Mesothelial cell of epicardium (in vitro differentiated cells): ENCODE data around the gene CPA4. TPM values are rescaled to one million over a fixed set of nuclear protein-coding genes. Genes with fewer than 3 reads are reported as not detected.

Source experiments
- DNase-seq, 2 experiments: peaks; one replicate each; pipeline ENCODE4 v3.0.0; 2021; ENCODE audit warnings: low spot score in 2 of 2; ENCODE audit not compliant: unreplicated experiment in 2 of 2
- H3K27ac Mint-ChIP-seq: 2 replicates; pipeline ENCODE4 v1.8.0; 2021; ENCODE audit warnings: mixed read lengths
- H3K27me3 Mint-ChIP-seq: 2 replicates; pipeline ENCODE4 v1.8.0; 2021; ENCODE audit warnings: low read depth, mixed read lengths
- H3K36me3 Mint-ChIP-seq: 2 replicates; pipeline ENCODE4 v1.8.0; 2021; ENCODE audit warnings: mixed read lengths
- H3K4me1 Mint-ChIP-seq: 2 replicates; pipeline ENCODE4 v1.8.0; 2021; ENCODE audit warnings: mixed read lengths
- H3K4me3 Mint-ChIP-seq: 2 replicates; pipeline ENCODE4 v1.8.0; 2021; ENCODE audit warnings: mild to moderate bottlenecking, moderate library complexity, mixed read lengths
- H3K9me3 Mint-ChIP-seq: 2 replicates; pipeline ENCODE4 v1.8.0; 2021; ENCODE audit warnings: mixed read lengths
- CTCF ChIP-seq: fragments of 200-600 bp; sonication (generic); IDR thresholded peaks from one replicate; pipeline ENCODE4 v1.5.0; 2021; ENCODE audit warnings: antibody characterized with exemption; ENCODE audit not compliant: unreplicated experiment
- total RNA-seq: library from RNA; stranded (reverse); gene quantifications from 3 replicates; pipeline ENCODE4 v1.2.1, GENCODE V29; 2021

The CPA4 gene
- total RNA-seq, 1 donor from 2014 or later = 4.1 TPM

DNA sequence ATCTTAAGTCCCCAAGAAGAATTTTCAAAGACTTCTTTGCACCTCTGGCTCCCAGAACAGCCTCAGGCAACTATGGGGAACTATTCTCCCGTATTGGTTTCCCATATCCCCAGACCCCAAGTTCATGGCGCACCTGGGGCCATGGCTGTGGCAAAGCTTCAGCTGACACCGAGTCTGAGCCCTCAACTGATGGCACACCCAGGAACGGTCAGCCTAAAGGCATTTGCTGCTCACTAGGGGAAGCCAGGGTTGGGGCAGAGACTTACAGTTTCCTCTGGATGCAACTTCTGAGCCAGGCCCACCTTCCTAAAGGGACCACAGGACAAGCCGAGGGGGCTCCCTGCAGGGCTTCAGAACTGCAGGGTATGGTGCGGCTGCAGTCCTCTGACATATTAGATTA is 73.6 kb downstream of the CPA4 start:
- H3K27me3 Mint-ChIP-seq = no peaks in the 10 kb centered on the region
- no peaks in the 10 kb centered on the region for H3K9me3 Mint-ChIP-seq
- TF ChIP-seq CTCF = no peak
- no peak for DNase-seq
- H3K4me3 Mint-ChIP-seq = no peak overlapping the region
- peaks cover 59% of the 10 kb centered on the region for H3K4me1 Mint-ChIP-seq
- peak overlapping the region; percentile 97 for H3K27ac Mint-ChIP-seq
- H3K36me3 Mint-ChIP-seq = no peaks in the 10 kb centered on the region

DNA sequence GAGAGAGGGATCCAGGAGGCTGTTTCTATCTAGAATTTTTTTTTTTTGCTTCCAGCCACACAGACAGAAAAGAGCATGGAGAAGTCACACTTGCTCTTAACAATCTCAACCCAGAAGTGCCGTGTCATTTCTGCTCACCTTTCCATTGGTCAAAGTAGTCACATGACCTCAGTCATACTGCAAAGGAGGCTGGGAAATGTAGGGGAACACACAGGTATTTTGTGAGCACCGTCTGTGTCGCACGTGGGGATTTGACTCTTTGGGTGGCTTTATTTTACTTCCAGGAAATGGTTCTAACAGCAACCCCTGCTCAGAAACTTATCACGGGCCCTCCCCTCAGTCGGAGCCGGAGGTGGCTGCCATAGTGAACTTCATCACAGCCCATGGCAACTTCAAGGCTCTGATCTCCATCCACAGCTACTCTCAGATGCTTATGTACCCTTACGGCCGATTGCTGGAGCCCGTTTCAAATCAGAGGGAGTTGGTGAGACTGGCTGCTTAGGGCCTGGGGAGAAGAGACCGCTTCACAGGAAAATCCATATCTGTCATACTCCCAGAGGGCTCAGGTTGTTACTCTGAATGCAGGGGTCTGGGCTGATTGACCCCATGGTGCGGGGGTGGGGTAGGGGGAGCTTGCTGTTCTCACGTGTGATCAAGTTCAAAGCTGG is 74.3 kb downstream of the CPA4 start:
- Mint-ChIP-seq H3K27me3 (no peaks in the 10 kb centered on the region), H3K27ac (peak overlapping the region; percentile 97), H3K36me3 (no peaks in the 10 kb centered on the region), H3K4me3 (no peak overlapping the region), H3K9me3 (peaks cover 4% of the 10 kb centered on the region), H3K4me1 (peaks cover 66% of the 10 kb centered on the region)
- no peak for TF ChIP-seq CTCF
- no peak for DNase-seq

DNA sequence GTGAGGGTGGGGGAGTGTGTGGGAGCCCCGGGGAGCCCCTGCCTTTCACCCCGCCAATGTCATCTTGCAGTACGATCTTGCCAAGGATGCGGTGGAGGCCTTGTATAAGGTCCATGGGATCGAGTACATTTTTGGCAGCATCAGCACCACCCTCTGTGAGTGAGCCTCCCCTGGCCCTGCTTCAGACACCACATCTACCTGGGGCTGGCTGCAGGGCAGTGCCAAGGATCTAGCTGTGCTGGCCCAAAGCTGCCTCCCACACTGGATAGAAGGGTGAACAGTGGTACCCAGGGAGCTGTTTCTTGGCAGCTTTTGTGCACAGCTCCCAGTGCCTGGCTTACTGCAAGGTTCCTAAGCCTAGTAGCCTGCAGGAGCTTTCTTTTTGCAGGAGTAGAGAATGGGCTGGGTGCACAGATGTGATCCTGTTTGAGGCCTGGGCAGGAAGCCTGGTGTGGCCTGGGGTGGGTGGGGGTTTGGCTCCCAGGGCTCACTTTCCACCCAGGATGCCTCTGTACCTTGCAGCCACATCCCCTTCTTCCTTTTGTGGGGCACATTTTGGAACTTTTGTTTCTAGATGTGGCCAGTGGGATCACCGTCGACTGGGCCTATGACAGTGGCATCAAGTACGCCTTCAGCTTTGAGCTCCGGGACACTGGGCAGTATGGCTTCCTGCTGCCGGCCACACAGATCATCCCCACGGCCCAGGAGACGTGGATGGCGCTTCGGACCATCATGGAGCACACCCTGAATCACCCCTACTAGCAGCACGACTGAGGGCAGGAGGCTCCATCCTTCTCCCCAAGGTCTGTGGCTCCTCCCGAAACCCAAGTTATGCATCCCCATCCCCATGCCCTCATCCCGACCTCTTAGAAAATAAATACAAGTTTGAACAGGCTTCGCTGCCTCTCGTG is 75.1 kb downstream of the CPA4 start:
- H3K27ac Mint-ChIP-seq = peak overlapping the region; percentile 97
- H3K4me3 Mint-ChIP-seq = no peak overlapping the region
- H3K27me3 Mint-ChIP-seq = no peaks in the 10 kb centered on the region
- H3K4me1 Mint-ChIP-seq = peaks cover 74% of the 10 kb centered on the region
- peaks cover 4% of the 10 kb centered on the region for H3K9me3 Mint-ChIP-seq
- DNase-seq = no peak
- no peak for TF ChIP-seq CTCF
- H3K36me3 Mint-ChIP-seq = no peaks in the 10 kb centered on the region

- H3K27ac Mint-ChIP-seq = peak overlapping the region; percentile 94
- no peak for TF ChIP-seq CTCF
- no peak overlapping the region for H3K4me3 Mint-ChIP-seq
- no peaks in the 10 kb centered on the region for H3K27me3 Mint-ChIP-seq
- no peak for DNase-seq
- H3K9me3 Mint-ChIP-seq = peaks cover 4% of the 10 kb centered on the region
- peaks cover 79% of the 10 kb centered on the region for H3K4me1 Mint-ChIP-seq
- no peaks in the 10 kb centered on the region for H3K36me3 Mint-ChIP-seq
Measured at GRCh38 chr7:130369110-130369711, 76.2 kb downstream of the CPA4 start.

DNA sequence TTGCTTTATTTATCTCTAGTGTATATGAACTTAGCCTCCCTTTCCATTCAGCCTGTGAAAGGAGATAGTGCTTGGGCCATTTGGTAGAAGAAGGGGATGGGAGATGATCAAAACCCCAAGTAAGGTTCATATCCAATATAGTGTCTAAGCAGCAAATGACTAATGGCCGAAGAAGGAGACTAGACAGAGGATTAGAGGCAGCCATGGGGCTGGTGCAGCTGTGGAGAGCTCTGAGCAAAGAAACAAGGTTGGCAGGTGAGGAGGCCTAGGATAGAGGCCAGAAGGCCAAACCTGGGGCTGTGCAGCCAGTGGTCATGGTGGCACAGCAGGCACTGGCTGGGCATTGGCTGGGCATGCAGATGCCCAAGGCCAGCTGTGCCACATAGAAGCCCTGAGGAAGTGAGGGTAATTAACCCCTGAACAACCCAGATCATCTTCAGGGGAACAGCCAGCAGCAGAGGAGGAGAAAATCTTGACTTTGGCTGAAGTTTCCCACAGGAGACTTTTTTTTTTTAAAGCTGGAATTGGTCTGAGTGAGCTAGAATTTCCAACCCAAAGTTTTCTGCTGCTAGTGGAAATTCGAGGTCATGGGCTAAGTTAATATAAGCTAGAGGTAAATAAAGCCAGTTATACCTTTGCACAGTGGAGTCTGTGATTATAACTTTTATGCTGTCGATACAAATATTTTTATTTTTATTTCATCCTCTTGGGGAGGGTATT is 77.0 kb downstream of the CPA4 start:
- Mint-ChIP-seq H3K4me1 (peaks cover 79% of the 10 kb centered on the region), H3K36me3 (no peaks in the 10 kb centered on the region), H3K27ac (peak overlapping the region; percentile 94), H3K9me3 (peaks cover 4% of the 10 kb centered on the region), H3K27me3 (no peaks in the 10 kb centered on the region), H3K4me3 (no peak overlapping the region)
- no peak for DNase-seq
- TF ChIP-seq CTCF = no peak
